ENCODE measurements around the gene TRAFD1. TPM values are rescaled to one million over a fixed set of nuclear protein-coding genes. Genes with fewer than 3 reads are reported as not detected.

The TRAFD1 gene
- total RNA-seq, 1 experiment from 2014 or later, result 23.4 TPM

DNA sequence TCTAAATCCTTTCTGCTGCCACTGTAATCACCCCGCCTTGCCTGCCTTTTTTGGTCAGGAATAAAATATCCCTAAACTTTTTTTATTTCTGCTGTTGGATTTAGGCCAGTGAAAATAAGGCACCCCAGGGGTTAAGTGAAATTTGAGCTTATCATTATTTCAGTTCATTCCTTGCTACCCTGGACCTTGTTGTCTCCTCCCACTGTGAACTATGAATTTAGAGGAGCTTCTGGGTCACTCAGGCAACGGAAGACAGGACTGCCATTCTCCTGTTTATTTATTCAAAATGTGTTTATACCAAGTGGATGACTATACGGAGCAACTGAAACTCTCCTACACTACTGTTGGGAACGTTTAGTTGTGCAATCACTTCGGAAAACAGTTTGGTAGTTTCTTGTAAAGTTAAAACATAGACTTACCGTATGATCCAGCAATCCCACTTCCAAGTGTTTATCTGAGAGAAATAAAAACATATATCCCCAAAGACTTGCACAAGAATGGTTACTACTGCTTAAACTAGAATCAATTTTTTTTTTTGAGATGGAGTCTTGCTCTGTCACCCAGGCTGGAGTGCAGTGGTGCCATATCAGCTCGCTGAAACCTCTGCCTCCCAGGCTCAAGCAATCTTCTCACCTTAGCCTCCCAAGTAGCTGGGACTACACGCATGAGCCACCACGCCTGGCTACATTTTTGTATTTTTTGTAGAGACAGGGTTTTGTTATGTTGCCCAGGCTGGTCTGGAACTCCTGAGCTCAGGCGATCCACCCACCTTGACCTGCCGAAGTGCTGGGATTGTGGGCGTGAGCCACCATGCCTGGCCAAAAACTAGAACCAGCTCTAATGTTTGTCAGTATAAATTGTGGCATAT is 2.3 kb upstream of the TRAFD1 start:
- BruUV-seq (replicated peaks), result no TSS peak
- intact Hi-C loops (cut with micrococcal nuclease), result no loop called here
- Mint-ChIP-seq H3K36me3 (ENCODE audit: insufficient read depth, unreplicated experiment) (no peaks in the 10 kb centered on the region), H3K27ac (ENCODE audit: low read depth, unreplicated experiment) (peak overlapping the region; percentile 96), H3K4me1 (ENCODE audit: insufficient read depth, unreplicated experiment) (peaks cover 19% of the 10 kb centered on the region), H3K4me3 (ENCODE audit: unreplicated experiment) (peak overlapping the region; percentile 39), H3K9me3 (ENCODE audit: unreplicated experiment) (no peaks in the 10 kb centered on the region), H3K27me3 (ENCODE audit: insufficient read depth, unreplicated experiment) (no peaks in the 10 kb centered on the region)
- TF ChIP-seq, protein P1, sequence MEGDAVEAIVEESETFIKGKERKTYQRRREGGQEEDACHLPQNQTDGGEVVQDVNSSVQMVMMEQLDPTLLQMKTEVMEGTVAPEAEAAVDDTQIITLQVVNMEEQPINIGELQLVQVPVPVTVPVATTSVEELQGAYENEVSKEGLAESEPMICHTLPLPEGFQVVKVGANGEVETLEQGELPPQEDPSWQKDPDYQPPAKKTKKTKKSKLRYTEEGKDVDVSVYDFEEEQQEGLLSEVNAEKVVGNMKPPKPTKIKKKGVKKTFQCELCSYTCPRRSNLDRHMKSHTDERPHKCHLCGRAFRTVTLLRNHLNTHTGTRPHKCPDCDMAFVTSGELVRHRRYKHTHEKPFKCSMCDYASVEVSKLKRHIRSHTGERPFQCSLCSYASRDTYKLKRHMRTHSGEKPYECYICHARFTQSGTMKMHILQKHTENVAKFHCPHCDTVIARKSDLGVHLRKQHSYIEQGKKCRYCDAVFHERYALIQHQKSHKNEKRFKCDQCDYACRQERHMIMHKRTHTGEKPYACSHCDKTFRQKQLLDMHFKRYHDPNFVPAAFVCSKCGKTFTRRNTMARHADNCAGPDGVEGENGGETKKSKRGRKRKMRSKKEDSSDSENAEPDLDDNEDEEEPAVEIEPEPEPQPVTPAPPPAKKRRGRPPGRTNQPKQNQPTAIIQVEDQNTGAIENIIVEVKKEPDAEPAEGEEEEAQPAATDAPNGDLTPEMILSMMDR (IDR thresholded peaks at IDR 0.05; ENCODE audit: unreplicated experiment), result no peak
- POLR2A ChIA-PET, result interaction anchor here (0.5 to 15.7 kb wide), 10 partner anchors 9 to 525 kb away, joined by 3 to 530 read pairs (median 3); partner anchors contain the start of genes ACAD10, BRAP, ERP29 and NAA25
- peak; percentile 77 for DNase-seq (ENCODE audit: unreplicated experiment)
- CTCF ChIA-PET, result interaction anchor here (0.5 to 9.6 kb wide), 4 partner anchors 9 to 29 kb away, joined by 3 to 95 read pairs (median 4); no protein-coding TSS in a partner anchor

DNA sequence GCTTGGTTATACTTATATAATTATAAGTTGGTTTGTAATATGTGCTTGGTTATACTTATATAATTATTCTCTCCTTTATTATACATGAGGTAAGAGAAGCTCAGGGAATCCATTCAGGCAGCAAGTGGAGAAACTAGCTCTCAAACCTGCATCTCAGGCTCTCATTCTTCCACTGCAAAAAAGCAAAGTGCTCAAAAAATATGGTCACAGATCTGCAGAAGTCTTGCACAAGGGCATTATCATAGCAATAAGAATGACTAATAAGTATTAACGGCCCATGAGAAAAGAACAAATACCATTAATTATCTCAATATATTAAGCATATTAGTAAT is 476 bp upstream of the TRAFD1 start:
- TF ChIP-seq, protein P1 (IDR thresholded peaks at IDR 0.05; ENCODE audit: unreplicated experiment), result no peak
- H3K9me3 Mint-ChIP-seq (ENCODE audit: unreplicated experiment), result no peaks in the 10 kb centered on the region
- H3K4me1 Mint-ChIP-seq (ENCODE audit: insufficient read depth, unreplicated experiment), result peaks cover 19% of the 10 kb centered on the region
- no TSS peak for BruUV-seq (replicated peaks)
- H3K36me3 Mint-ChIP-seq (ENCODE audit: insufficient read depth, unreplicated experiment), result no peaks in the 10 kb centered on the region
- DNase-seq (ENCODE audit: unreplicated experiment), result no peak
- no peaks in the 10 kb centered on the region for H3K27me3 Mint-ChIP-seq (ENCODE audit: insufficient read depth, unreplicated experiment)
- peak overlapping the region; percentile 79 for H3K4me3 Mint-ChIP-seq (ENCODE audit: unreplicated experiment)
- ChIA-PET CTCF (interaction anchor here (1.9 to 9.6 kb wide), 2 partner anchors 11 to 17 kb away, joined by 7 to 95 read pairs; partner anchors contain the start of gene NAA25), POLR2A (interaction anchor here (0.7 to 15.7 kb wide), 10 partner anchors 14 to 280 kb away, joined by 3 to 530 read pairs (median 5); partner anchors contain the start of gene NAA25)
- peak overlapping the region; percentile 61 for H3K27ac Mint-ChIP-seq (ENCODE audit: low read depth, unreplicated experiment)
- intact Hi-C loops (cut with micrococcal nuclease), result no loop called here

DNA sequence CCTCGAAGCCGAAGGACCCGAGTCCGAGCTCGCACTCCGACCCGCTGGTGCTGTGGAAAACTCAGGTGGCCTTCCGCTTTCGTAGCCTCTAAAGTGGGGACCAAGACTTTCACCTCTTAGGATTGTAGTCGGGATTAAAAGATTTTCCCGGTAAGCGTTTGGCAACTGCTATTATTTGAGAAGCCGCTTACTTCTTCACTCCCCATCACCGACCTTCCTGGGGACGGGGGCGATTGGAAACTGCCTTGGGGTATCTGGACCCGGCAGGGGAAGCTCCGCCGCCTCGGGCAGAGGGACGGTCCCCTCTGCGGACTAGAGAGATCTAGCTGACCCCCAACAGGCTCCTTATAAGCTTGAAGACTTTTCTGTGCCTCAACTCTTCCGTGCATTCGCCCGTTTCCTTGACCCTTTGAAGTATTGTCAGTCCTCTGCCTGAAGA is 659 bp downstream of the TRAFD1 start:
- Mint-ChIP-seq H3K9me3 (ENCODE audit: unreplicated experiment) (no peaks in the 10 kb centered on the region), H3K36me3 (ENCODE audit: insufficient read depth, unreplicated experiment) (no peaks in the 10 kb centered on the region), H3K27ac (ENCODE audit: low read depth, unreplicated experiment) (peak overlapping the region; percentile 61), H3K4me1 (ENCODE audit: insufficient read depth, unreplicated experiment) (peaks cover 19% of the 10 kb centered on the region), H3K4me3 (ENCODE audit: unreplicated experiment) (peak overlapping the region; percentile 79), H3K27me3 (ENCODE audit: insufficient read depth, unreplicated experiment) (no peaks in the 10 kb centered on the region)
- TF ChIP-seq, protein P1 (IDR thresholded peaks at IDR 0.05; ENCODE audit: unreplicated experiment), result no peak
- DNase-seq (ENCODE audit: unreplicated experiment), result no peak
- intact Hi-C loops (cut with micrococcal nuclease), result no loop called here
- CTCF ChIA-PET, result interaction anchor here (1.9 to 9.6 kb wide), 2 partner anchors 12 to 18 kb away, joined by 7 to 95 read pairs; partner anchors contain the start of gene NAA25
- no TSS peak for BruUV-seq (replicated peaks)
- POLR2A ChIA-PET, result interaction anchor here (0.6 to 15.7 kb wide), 13 partner anchors 9 to 285 kb away, joined by 3 to 530 read pairs (median 4); partner anchors contain the start of genes ERP29 and NAA25

DNA sequence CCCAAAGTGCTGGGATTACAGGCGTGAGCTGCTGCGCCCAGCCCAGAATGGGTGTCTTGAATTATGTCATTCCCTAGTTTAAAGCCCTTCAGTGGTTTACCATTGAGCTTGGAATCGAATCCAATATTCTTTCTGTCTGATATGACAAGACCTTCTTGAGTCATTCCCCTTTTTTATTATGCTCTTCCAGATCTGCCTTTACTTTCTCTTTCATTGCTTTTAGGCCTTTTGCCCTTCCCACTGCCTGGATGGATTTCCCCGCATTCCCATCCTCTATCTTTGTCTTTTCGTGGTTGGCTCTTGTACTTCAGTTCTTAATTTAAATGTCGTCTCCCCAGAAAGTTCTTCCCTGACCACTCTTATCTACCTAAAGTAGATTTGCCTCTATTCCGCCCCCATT is 1.6 kb downstream of the TRAFD1 start:
- peak overlapping the region; percentile 79 for H3K4me3 Mint-ChIP-seq (ENCODE audit: unreplicated experiment)
- TF ChIP-seq, protein P1 (IDR thresholded peaks at IDR 0.05; ENCODE audit: unreplicated experiment), result no peak
- ChIA-PET POLR2A (interaction anchor here (0.7 to 15.7 kb wide), 6 partner anchors 16 to 286 kb away, joined by 3 to 530 read pairs (median 6); partner anchors contain the start of gene NAA25), CTCF (interaction anchor here (9.6 kb wide), 1 partner anchor 13 kb away, joined by 95 read pairs; no protein-coding TSS in a partner anchor)
- H3K36me3 Mint-ChIP-seq (ENCODE audit: insufficient read depth, unreplicated experiment), result peaks cover 7% of the 10 kb centered on the region
- no peak overlapping the region for H3K27ac Mint-ChIP-seq (ENCODE audit: low read depth, unreplicated experiment)
- DNase-seq (ENCODE audit: unreplicated experiment), result no peak
- H3K9me3 Mint-ChIP-seq (ENCODE audit: unreplicated experiment), result no peaks in the 10 kb centered on the region
- no TSS peak for BruUV-seq (replicated peaks)
- no peaks in the 10 kb centered on the region for H3K27me3 Mint-ChIP-seq (ENCODE audit: insufficient read depth, unreplicated experiment)
- intact Hi-C loops (cut with micrococcal nuclease), result no loop called here
- H3K4me1 Mint-ChIP-seq (ENCODE audit: insufficient read depth, unreplicated experiment), result peaks cover 14% of the 10 kb centered on the region
